ENCODE data around the gene NKAIN1.
"Not testable (repeated sequence)": the region's sequence is repeated elsewhere in the genome, so short reads cannot be mapped to it uniquely, and the experiment has no call there.

DNA sequence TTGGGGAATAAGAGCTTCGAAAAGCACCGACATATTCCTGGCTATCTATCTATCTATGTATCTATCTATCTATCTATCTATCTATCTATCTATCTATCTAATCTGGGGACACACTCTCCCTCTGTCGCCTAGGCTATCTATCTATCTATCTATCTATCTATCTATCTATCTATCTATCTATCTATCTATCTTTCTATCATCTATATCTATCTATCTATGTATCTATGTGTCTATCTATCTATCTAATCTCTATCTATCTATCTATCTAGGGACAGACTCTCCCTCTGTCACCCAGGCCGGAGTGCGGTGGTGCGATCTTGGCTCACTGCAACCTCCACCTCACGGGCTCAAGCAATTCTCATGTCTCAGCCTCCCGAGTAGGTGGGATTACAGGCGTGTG lies 42.7 kb upstream of the NKAIN1 start:
- not testable (repeated sequence) for TF ChIP-seq CTCF, POLR2A (IDR thresholded peaks at IDR 0.05)
